Measurements from ENCODE around the gene ABCC1.

GRCh38 chr16:16191493-16192167 lies 242.2 kb downstream of the ABCC1 start:
- TF ChIP-seq CTCF (conservative IDR thresholded peaks at IDR 0.05 in 1 of 2, IDR thresholded peaks at IDR 0.05 in 1 of 2; ENCODE audit: low read depth in 1 of 2, low read length in 2 of 2) (no peak), EZH2 (IDR thresholded peaks at IDR 0.05; ENCODE audit: low read length, missing control alignments) (no peak)
